SW480 (cell line): ENCODE data around the gene NSD2.
A peak's percentile ranks its signal among the peaks of the same experiment; 100 is the strongest.
"Not testable (repeated sequence)": the region's sequence is repeated elsewhere in the genome, so short reads cannot be mapped to it uniquely, and the experiment has no call there.

Experiments
- DNase-seq: peaks from one replicate; pipeline ENCODE4 v3.0.0-alpha.2; 2016; ENCODE audit warnings: low spot score

NSD2 gene

DNA sequence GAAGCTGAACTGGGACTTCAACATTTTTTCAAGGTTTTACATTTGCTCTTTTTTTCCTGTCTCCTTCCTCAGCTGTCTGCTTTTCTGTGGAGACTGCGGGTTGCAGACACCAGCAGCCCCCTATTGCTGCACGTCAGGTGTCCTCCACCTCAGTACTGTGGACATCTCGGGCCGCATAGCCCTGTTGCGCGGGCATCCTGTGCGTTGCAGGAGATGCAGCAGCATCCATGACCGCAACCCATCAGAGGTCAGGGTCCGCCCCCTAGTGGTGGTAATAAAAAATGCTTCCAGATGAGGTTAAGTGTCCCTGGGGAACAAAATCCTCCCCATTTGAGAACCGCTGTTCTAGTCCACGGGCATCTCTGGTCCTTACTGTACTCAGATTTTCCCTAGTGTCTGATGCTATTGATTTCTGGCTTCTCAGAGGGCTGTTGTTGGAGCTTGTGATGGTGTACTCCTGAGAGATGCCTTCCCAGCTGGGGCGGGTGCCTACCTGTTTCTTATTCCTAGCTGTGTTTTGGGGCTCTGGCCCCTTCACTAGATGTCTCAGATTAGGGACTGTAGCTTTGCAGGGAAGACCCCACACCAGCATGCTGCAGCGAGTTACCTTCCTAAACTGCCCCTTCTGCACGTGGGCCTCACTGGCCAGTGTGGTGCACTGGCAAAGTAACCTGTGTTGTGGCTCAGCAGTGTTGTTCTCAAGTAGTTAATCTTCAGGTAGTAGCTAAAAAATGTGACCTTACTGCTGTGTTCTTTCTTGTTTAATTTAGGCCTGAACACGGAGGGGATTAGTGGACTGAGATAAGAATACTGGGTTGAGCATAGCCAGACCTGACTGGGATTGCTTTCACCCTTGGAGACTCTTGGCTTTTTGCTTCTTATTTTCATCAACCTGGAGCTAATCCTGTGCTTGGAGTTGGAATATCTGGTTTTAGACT, 28.2 kb downstream of the NSD2 start:
- peak; percentile 68 for DNase-seq

- DNase-seq, result no peak
Observed at GRCh38 chr4:1900087-1900433, 28.9 kb downstream of the NSD2 start.

- no peak for DNase-seq
Observed at GRCh38 chr4:1900624-1901023, 29.4 kb downstream of the NSD2 start.

DNA sequence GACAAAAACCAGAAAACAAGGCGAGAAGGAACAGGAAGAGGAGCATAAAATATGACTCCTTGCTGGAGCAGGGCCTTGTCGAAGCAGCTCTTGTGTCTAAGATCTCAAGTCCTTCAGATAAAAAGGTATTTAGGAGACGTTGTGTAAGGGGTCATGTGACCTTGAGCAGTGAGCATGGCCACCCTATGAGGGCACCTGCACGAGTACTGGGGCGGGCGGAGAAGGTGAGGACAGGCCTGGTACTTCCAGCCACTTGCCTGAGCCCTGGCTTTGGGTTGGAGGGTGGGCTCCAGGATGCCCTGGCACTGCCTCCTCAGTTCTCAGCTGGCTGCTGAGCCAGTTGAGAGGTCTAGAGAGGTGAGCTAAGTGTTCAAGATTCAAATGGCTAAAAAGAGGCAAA, 29.9 kb downstream of the NSD2 start:
- no peak for DNase-seq

GRCh38 chr4:1902243-1902642, 31.1 kb downstream of the NSD2 start:
- DNase-seq, result no peak

GRCh38 chr4:1903035-1903434, 31.8 kb downstream of the NSD2 start:
- DNase-seq, result no peak

- no peak for DNase-seq
Observed at GRCh38 chr4:1904042-1904441, 32.8 kb downstream of the NSD2 start.

DNA sequence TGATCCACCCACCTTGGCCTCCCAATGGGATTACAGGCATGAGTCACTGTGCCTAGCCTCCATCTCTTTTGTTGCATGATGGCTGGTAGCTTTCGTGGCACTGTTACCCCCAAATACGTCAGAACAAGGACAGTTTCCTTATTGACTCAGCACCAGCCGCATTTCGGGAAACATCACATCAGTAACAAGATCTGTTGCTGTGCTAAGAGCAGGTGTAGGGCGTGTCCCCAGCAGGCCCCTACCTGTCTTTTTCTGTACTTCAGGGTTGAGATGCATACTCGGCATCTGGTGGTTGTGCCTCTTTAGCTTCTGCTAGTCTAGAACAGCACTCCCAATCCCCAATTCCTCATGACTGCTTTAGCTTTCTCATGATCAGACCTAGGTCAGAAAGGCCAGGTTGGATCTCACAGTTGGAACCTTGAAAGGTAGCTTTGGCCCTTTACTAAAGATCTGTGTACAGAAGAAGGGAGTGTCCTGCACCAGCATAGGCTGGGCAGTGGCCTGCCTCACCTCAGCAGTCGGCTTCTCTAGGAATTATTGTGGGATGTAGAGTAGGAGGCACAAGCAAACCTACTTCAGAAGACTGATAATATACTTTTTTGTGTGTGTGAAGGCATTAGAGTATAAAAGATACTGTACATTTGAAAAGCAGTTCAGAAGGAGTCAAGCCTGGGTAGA, 36.8 kb downstream of the NSD2 start:
- DNase-seq, result no peak

GRCh38 chr4:1909696-1910095, 38.5 kb downstream of the NSD2 start:
- DNase-seq, result not testable (repeated sequence)

- DNase-seq, result peak; percentile 30
Observed at GRCh38 chr4:1910643-1911042, 39.5 kb downstream of the NSD2 start.

DNA sequence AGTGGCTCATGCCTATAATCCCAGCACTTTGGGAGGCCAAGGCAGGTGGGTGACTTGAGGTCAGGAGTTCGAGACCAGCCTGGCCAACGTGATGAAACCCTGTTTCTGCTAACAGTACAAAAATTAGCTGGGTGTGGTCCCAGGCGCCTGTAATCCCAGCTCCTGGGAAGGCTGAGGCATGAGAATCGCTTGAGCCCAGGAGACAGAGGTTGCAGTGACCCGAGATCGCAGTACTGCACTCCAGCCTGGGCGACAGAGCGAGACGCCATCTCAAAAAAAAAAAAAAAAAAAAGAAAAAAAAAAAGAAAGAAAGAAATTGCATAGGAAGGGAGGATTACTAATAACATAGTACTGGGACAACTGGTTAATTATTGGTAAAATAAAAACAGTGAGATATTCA, 40.1 kb downstream of the NSD2 start:
- DNase-seq, result not testable (repeated sequence)

- DNase-seq, result no peak
Observed at GRCh38 chr4:1922821-1923220, 51.6 kb downstream of the NSD2 start.

GRCh38 chr4:1927675-1928074, 56.5 kb downstream of the NSD2 start:
- DNase-seq, result no peak

DNA sequence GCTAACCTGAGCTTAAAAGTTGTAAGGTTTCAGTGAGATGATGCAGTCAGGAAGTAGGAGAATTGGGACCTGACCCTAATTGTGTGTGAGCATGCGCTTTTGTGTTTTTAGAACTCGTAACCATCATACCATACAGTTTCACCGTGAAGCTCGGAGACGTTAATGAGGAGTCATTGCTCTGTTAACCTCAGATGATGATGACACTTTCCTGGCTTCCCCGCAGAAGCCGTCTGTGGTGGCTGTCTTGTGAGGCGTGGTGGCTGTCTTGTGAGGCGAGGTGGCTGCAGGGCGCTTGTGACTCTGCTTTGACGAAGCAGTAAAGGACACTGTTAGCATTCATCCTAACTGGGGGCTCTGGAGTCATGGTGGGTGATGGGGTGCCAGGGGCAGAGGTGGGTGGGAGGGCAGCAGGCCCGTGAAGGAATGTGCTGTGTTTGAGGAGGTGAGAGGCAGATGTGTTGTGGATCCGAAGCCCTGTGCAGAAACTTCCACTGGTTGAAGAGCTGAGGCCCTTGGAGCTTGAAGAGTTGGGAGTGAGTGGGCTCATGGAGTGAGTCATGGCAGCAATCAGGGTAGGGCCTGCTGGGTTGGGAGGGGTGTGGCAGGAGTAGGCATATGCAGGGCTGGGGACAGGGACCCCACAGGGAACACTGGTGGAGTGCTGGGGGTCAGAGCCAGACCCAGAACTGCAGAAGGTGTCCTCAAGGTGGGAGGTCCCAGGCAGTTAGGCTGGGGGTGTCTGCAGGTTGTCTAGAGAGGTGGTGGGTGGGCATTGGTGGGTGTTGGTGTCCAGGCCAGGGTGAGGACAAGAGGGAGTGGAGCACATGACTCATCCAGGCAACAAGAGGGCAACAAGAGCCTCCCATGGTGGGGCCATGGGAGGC, 57.4 kb downstream of the NSD2 start:
- DNase-seq, result no peak

DNA sequence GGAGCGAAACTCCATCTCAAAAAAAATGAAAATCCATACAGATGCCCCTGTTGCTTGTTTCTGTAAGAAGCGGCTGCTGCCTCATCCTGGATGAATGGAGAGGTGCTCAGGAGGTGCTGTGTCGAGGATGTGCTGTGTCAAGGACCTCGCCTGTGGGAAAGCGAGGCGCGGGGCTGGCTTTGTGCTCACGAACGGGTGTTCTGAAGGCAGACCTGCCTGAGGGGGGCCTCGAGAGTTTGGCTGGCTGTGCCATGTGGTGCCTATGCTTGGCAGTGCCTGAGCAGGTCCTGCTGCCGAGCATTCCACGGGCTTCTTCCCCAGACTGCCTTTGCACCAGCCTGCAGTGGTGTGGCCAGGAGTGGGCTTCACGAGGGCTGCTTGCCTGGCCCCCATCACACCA, 61.5 kb downstream of the NSD2 start:
- DNase-seq, result no peak

DNA sequence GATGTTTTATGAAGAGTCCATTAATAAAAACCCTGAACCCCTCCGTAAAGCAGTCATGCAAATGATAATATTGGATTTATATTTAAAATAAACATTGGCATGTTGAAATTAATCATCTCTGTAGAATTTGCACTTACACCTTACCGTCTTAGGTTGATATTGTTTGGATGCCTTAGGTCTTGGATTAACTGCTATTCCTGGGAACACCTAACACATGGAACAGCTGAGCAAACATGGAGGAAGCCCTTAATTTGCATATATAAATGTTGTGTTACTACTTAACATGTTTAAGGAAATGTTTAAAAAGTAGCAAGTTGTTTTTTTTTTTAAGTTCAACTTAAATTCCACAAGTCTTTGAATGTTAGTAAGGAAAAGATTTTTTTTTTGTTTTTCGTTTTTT, 62.5 kb downstream of the NSD2 start:
- no peak for DNase-seq

DNA sequence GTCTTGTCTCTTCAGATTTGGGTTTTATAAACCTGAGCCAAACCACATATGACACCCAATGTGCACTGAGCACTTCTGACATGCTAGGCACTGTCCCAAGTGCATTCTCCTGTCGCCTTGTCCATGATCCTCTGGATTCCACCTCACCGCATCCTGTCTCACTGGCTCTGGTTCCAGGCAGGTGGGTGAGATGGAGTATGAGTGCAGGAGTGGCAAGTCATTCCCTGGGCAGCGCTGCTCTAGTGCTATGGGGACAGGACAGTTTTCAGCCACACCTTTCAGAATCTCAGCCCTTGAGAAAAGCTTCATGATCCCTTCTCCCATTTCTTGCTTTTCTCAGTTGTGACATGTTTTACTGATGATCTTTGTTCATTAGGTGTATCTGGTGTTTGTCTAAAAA, 66.4 kb downstream of the NSD2 start:
- DNase-seq, result no peak

- DNase-seq, result no peak
Observed at GRCh38 chr4:1938027-1938426, 66.8 kb downstream of the NSD2 start.

GRCh38 chr4:1939664-1940509, 68.7 kb downstream of the NSD2 start:
- DNase-seq, result peak; percentile 70

DNA sequence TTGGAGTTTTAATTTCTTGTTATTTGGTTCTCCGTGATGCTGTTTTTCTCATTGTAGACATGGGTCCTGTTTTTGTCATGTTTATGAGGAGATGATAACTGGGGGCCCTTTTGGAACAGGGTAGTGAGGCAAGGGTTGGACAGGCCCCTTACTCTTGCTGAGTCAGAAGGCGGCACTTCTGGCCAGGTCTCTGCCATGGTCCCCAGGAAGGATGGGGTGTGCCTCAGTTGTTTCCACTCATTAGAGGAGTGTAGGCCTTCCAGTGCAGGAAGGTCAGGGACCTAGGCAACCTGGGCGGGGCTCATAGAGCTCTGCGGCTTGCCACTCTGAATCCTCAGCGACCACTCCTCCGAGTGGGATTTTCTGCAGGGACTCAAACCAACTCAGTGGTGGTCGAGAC, 69.4 kb downstream of the NSD2 start:
- no peak for DNase-seq

DNA sequence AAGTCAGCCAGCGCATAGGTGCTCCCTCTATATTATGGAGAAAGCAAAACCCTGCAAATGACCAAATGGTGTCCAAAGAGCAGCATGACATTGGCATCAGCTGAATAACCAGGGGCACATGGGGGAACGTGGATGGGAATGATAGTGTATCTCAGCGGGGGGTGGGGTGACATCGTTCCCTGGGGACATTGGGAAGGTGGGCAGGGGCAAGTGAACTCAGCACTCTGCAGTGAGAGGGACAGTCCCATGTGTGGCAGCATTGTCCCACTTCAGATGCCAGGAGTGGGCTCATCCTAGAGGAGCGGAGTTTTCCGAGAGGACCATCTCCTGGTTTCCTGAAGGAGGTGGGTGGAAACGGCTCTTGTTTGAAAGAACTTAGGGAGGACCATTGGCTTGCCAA, 72.7 kb downstream of the NSD2 start:
- DNase-seq, result no peak
